GM23338 (cell line): ENCODE measurements around the gene LAX1. TPM values are rescaled to one million over a fixed set of nuclear protein-coding genes. Genes with fewer than 3 reads are reported as not detected.

ENCODE experiments used
- ATAC-seq: fragments of 200-7000 bp; cut with Tn5 transposase; 3 replicates; pipeline ENCODE4 v1.9.1; 2020
- DNase-seq: peaks from one replicate; pipeline ENCODE4 v3.0.0-alpha.2; 2015; ENCODE audit warnings: low spot score
- H2AFZ ChIP-seq: fragments of 200-600 bp; sonication (generic); 2 replicates; pipeline ENCODE4 v1.8.0; 2016; ENCODE audit warnings: antibody characterized with exemption, mild to moderate bottlenecking, moderate library complexity
- H3F3A ChIP-seq: fragments of 200-600 bp; sonication (generic); replicated peaks from 2 replicates; pipeline ENCODE4 v1.8.0; 2017; ENCODE audit warnings: antibody characterized with exemption, mixed run types, low read depth
- H3K27ac ChIP-seq: fragments of 200-600 bp; sonication (generic); 2 replicates; pipeline ENCODE4 v1.6.1; 2016; ENCODE audit warnings: low read depth
- H3K27me3 ChIP-seq: fragments of 200-600 bp; sonication (generic); 2 replicates; pipeline ENCODE4 v1.8.0; 2016; ENCODE audit warnings: mild to moderate bottlenecking, mixed run types, moderate library complexity; ENCODE audit not compliant: insufficient read depth
- H3K36me3 ChIP-seq: fragments of 200-600 bp; sonication (generic); 2 replicates; pipeline ENCODE4 v1.8.0; 2016; ENCODE audit warnings: mild to moderate bottlenecking; ENCODE audit not compliant: insufficient read depth
- H3K4me1 ChIP-seq: fragments of 200-600 bp; sonication (generic); 2 replicates; pipeline ENCODE4 v1.8.0; 2016; ENCODE audit warnings: mild to moderate bottlenecking, moderate library complexity; ENCODE audit not compliant: insufficient read depth
- H3K4me2 ChIP-seq: fragments of 200-600 bp; sonication (generic); 2 replicates; pipeline ENCODE4 v1.7.1; 2017; ENCODE audit warnings: mixed run types
- H3K4me3 ChIP-seq: fragments of 200-600 bp; sonication (generic); 2 replicates; pipeline ENCODE4 v1.6.1; 2016; ENCODE audit warnings: mixed run types
- H3K79me2 ChIP-seq: fragments of 200-600 bp; sonication (generic); replicated peaks from 2 replicates; pipeline ENCODE4 v1.8.0; 2017; ENCODE audit warnings: mild to moderate bottlenecking; ENCODE audit not compliant: insufficient read depth
- H3K9me2 ChIP-seq: fragments of 200-600 bp; sonication (generic); 2 replicates; pipeline ENCODE4 v1.8.0; 2017; ENCODE audit not compliant: insufficient read depth
- H4K20me1 ChIP-seq: fragments of 200-600 bp; sonication (generic); replicated peaks from 2 replicates; pipeline ENCODE4 v1.8.0; 2017; ENCODE audit warnings: mild to moderate bottlenecking; ENCODE audit not compliant: insufficient read depth
- H3K27ac Mint-ChIP-seq: 2 replicates; pipeline ENCODE4 v1.8.0; 2020; ENCODE audit warnings: inconsistent platforms, mild to moderate bottlenecking, moderate library complexity, mixed read lengths
- H3K27me3 Mint-ChIP-seq: 3 replicates; pipeline ENCODE4 v1.8.0; 2022; ENCODE audit warnings: low read depth, mild to moderate bottlenecking, moderate library complexity, mixed read lengths, inconsistent platforms; ENCODE audit not compliant: insufficient read depth, poor library complexity
- H3K36me3 Mint-ChIP-seq: 3 replicates; pipeline ENCODE4 v1.8.0; 2021; ENCODE audit warnings: low read depth, mild to moderate bottlenecking, inconsistent platforms, moderate library complexity, mixed read lengths
- H3K4me1 Mint-ChIP-seq: 3 replicates; pipeline ENCODE4 v1.8.0; 2020; ENCODE audit warnings: mild to moderate bottlenecking, inconsistent platforms, mixed read lengths
- H3K4me3 Mint-ChIP-seq: 3 replicates; pipeline ENCODE4 v1.8.0; 2021; ENCODE audit warnings: moderate library complexity, mild to moderate bottlenecking, inconsistent platforms, mixed read lengths
- H3K9me3 Mint-ChIP-seq: 3 replicates; pipeline ENCODE4 v1.8.0; 2020; ENCODE audit warnings: moderate library complexity, mild to moderate bottlenecking, inconsistent platforms, mixed read lengths
- CREB1 ChIP-seq: fragments of 250-450 bp; sonication (Bioruptor Pico); IDR thresholded peaks from 2 replicates; pipeline ENCODE4 v1.5.0; 2020; ENCODE audit warnings: low read depth, mild to moderate bottlenecking, moderate library complexity
- REST ChIP-seq: IDR thresholded peaks from one replicate; pipeline ENCODE4 v1.6.1; 2018; ENCODE audit warnings: antibody characterized with exemption; ENCODE audit not compliant: unreplicated experiment
- STAT1 ChIP-seq: IDR thresholded peaks from one replicate; pipeline ENCODE4 v1.6.1; 2016; ENCODE audit warnings: antibody characterized with exemption; ENCODE audit not compliant: unreplicated experiment
- ZNF462 ChIP-seq: fragments of 250-450 bp; sonication (Bioruptor Pico); IDR thresholded peaks from 2 replicates; pipeline ENCODE4 v1.5.0; 2020; ENCODE audit warnings: mild to moderate bottlenecking, moderate library complexity
- polyA plus RNA-seq: library from polyadenylated mRNA; unstranded; fragments of >200 nt; fragmentation: Nextera tagmentation; extraction: Ambion mirVana; gene quantifications from 2 replicates; pipeline ENCODE4 v1.2.1, GENCODE V29; 2016
- total RNA-seq: library from RNA; depleted of rRNA; stranded (reverse); fragments of >200 nt; shearing (Covaris generic); gene quantifications from 2 replicates; pipeline ENCODE4 v1.2.3, GENCODE V29; 2014

The LAX1 gene
- total and polyA plus RNA-seq, 2 experiments from 2014 or later, result not detected

- Histone ChIP-seq H3K9me2 (0 out of 2 replicates have a peak, but pooled peaks cover 4% of the 10 kb centered on the region), H3K27me3 (no peaks in the 10 kb centered on the region), H3K36me3 (no peaks in the 10 kb centered on the region), H3K4me1 (peaks cover 25% of the 10 kb centered on the region), H2AFZ (no peak overlapping the region), H3F3A (no peaks in the 10 kb centered on the region), H3K4me3 (no peak overlapping the region), H3K4me2 (0 out of 2 replicates have a peak overlapping the region, but pooled peaks have one; percentile 55), H4K20me1 (no peaks in the 10 kb centered on the region), H3K27ac (peak overlapping the region; percentile 68; the same call in 1 of the 2 replicates), H3K79me2 (no peaks in the 10 kb centered on the region)
- Mint-ChIP-seq H3K27ac (peak overlapping the region; percentile 21), H3K27me3 (no peaks in the 10 kb centered on the region), H3K36me3 (no peaks in the 10 kb centered on the region), H3K4me3 (no peak overlapping the region), H3K4me1 (peaks cover 27% of the 10 kb centered on the region), H3K9me3 (no peaks in the 10 kb centered on the region; the same call in 1 of the 3 replicates)
- DNase-seq (peak; percentile 74), ATAC-seq (peak; percentile 85)
- no peak for TF ChIP-seq STAT1
- no peak for TF ChIP-seq CREB1
- TF ChIP-seq REST, result no peak
- no peak for TF ChIP-seq ZNF462 (CRISPR knock-in tag)
Observed at GRCh38 chr1:203744075-203744972, 20.7 kb upstream of the LAX1 start.
